K562 (cell line): ENCODE results near the gene FIBP. TPM values are rescaled to one million over a fixed set of nuclear protein-coding genes. Genes with fewer than 3 reads are reported as not detected.

ENCODE experiments used
- BRD4 ChIP-seq: fragments of 200-600 bp; sonication (generic); IDR thresholded peaks from 2 replicates; pipeline ENCODE4 v1.6.1; 2017; ENCODE audit warnings: inconsistent platforms
- ESRRB ChIP-seq: fragments of 250-450 bp; sonication (Bioruptor Pico); IDR thresholded peaks from 2 replicates; pipeline ENCODE4 v1.5.0; 2020; ENCODE audit warnings: mild to moderate bottlenecking, moderate library complexity, borderline replicate concordance
- EZH2 ChIP-seq: IDR thresholded peaks from 2 replicates; pipeline ENCODE4 v1.6.1; 2012; ENCODE audit warnings: low read depth, mild to moderate bottlenecking, inconsistent platforms, low read length, borderline replicate concordance
- FOS ChIP-seq: IDR thresholded peaks from 3 replicates; pipeline ENCODE4 v1.6.1; 2011; ENCODE audit not compliant: insufficient read length; ENCODE audit errors: extremely low read depth
- FOXA3 ChIP-seq, 2 experiments: fragments of 450-650 bp in 1 of 2; sonication (generic) in 1 of 2; formaldehyde crosslinking; IDR thresholded peaks in 1 of 2; conservative IDR thresholded peaks in 1 of 2; 2 replicates each; pipeline versions ENCODE4 v1.4.0 to v1.8.0; 2020 to 2022; ENCODE audit warnings: mild to moderate bottlenecking in 2 of 2, missing genetic modification reagents in 1 of 2
- HDAC1 ChIP-seq, 2 experiments: fragments of 450-650 bp; IDR thresholded peaks; 2 replicates each; pipeline ENCODE4 v1.6.1; 2016 to 2017; ENCODE audit warnings: inconsistent platforms in 1 of 2, mild to moderate bottlenecking in 1 of 2, moderate library complexity in 1 of 2
- HDAC8 ChIP-seq: fragments of 450-650 bp; IDR thresholded peaks from 2 replicates; pipeline ENCODE4 v1.6.1; 2016; ENCODE audit warnings: mild to moderate bottlenecking, missing genetic modification characterization, moderate library complexity, missing compliant biosample characterization
- HMGN3 ChIP-seq: IDR thresholded peaks from 2 replicates; pipeline ENCODE4 v1.6.1; 2011; ENCODE audit warnings: borderline replicate concordance, low read depth, mild to moderate bottlenecking, mixed read lengths, low read length; ENCODE audit not compliant: insufficient read length; ENCODE audit errors: extremely low read depth
- IFI16 ChIP-seq: fragments of 250-450 bp; sonication (Bioruptor Pico); IDR thresholded peaks from 2 replicates; pipeline ENCODE4 v2.1.2; 2022; ENCODE audit warnings: mild to moderate bottlenecking, inconsistent platforms
- ILF3 ChIP-seq: fragments of 450-650 bp; IDR thresholded peaks from 2 replicates; pipeline ENCODE4 v1.6.1; 2018; ENCODE audit warnings: antibody characterized with exemption, mild to moderate bottlenecking, moderate library complexity, borderline replicate concordance
- NKRF ChIP-seq: fragments of 450-650 bp; IDR thresholded peaks from 2 replicates; pipeline ENCODE4 v1.6.1; 2016; ENCODE audit warnings: borderline replicate concordance
- NONO ChIP-seq, 2 experiments: fragments of 200-400 bp in 1 of 2; fragments of 450-650 bp in 1 of 2; formaldehyde crosslinking in 1 of 2; IDR thresholded peaks; 2 replicates each; pipeline ENCODE4 v1.6.1; 2017; ENCODE audit warnings: low read depth in 2 of 2, mild to moderate bottlenecking in 2 of 2, moderate library complexity in 2 of 2, low read length in 1 of 2
- RBM39 ChIP-seq: fragments of 200-400 bp; formaldehyde crosslinking; optimal IDR thresholded peaks from 2 replicates; pipeline ENCODE3; 2018; ENCODE audit warnings: low read depth, low read length
- SIN3B ChIP-seq: fragments of 450-650 bp; IDR thresholded peaks from 2 replicates; pipeline ENCODE4 v1.6.1; 2017; ENCODE audit warnings: low read depth, mild to moderate bottlenecking, moderate library complexity
- SRSF7 ChIP-seq: fragments of 200-400 bp; formaldehyde crosslinking; optimal IDR thresholded peaks from 2 replicates; pipeline ENCODE3; 2017; ENCODE audit warnings: mild to moderate bottlenecking, low read depth, low read length
- THAP7 ChIP-seq: fragments of 250-450 bp; sonication (Bioruptor Pico); IDR thresholded peaks from 2 replicates; pipeline ENCODE4 v1.5.0; 2021
- ZBTB49 ChIP-seq: sonication (generic); formaldehyde crosslinking; IDR thresholded peaks from 2 replicates; pipeline ENCODE4 v1.8.0; 2022; ENCODE audit warnings: missing genetic modification reagents, mild to moderate bottlenecking, borderline replicate concordance
- ZNF23 ChIP-seq: fragments of 250-450 bp; sonication (Bioruptor Pico); IDR thresholded peaks from 2 replicates; pipeline ENCODE4 v1.4.0; 2020; ENCODE audit warnings: mild to moderate bottlenecking
- ZNF76 ChIP-seq: fragments of 250-450 bp; sonication (Bioruptor Pico); IDR thresholded peaks from 2 replicates; pipeline ENCODE4 v1.4.0; 2020; ENCODE audit warnings: mild to moderate bottlenecking, moderate library complexity, borderline replicate concordance
- polyA plus RNA-seq, 8 experiments: library from polyadenylated mRNA; depleted of rRNA in 4 of 8; stranded (reverse) in 5 of 8; unstranded in 3 of 8; fragments of >200 nt; fragmentation: Nextera tagmentation in 2 of 8; fragmentation: Illumina TruSeq in 1 of 8; extraction: Ambion mirVana in 2 of 8; extraction: Trizol in 1 of 8; gene quantifications; 2 replicates each; pipeline versions ENCODE4 v1.2.1 to v1.2.3, GENCODE V29; 2011 to 2014; ENCODE audit warnings: inconsistent platforms in 1 of 8, missing spikeins in 1 of 8
- total RNA-seq, 7 experiments: library from RNA; depleted of rRNA in 6 of 7; stranded (reverse); fragments of >200 nt in 6 of 7; fragmentation: Illumina TruSeq in 2 of 7; extraction: Trizol in 2 of 7; gene quantifications; 2 replicates each; pipeline versions ENCODE4 v1.2.1 to v1.2.3, GENCODE V29; 2011 to 2021; ENCODE audit warnings: low replicate concordance in 1 of 7

Gene FIBP
- total and polyA plus RNA-seq, 9 of the 15 experiments (the other 6 are each of a cell fraction or from before 2014, with no cell fraction given): 41.2 to 79.2 (median 48.6) TPM

GRCh38 chr11:65890324-65891218, 2.3 kb upstream of the FIBP start, which contains the start of gene CCDC85B (continued):
- TF ChIP-seq ZBTB49 (CRISPR knock-in tag): no peak
- no peak for TF ChIP-seq IFI16 (CRISPR knock-in tag)
- no peak for TF ChIP-seq RBM39
- no peak for TF ChIP-seq BRD4
- TF ChIP-seq SIN3B: peak; percentile 77
- no peak for TF ChIP-seq FOXA3 (CRISPR knock-in tag; conservative IDR thresholded peaks at IDR 0.05 in 1 of 2, IDR thresholded peaks at IDR 0.05 in 1 of 2)
- TF ChIP-seq ILF3: peak; percentile 83; the same call in 1 of the 2 replicates
- no peak for TF ChIP-seq FOS
- 0 out of 2 replicates have a peak, but pooled peaks have one; percentile 30 for TF ChIP-seq THAP7 (CRISPR knock-in tag)
- no peak for TF ChIP-seq EZH2
- peak; percentile 84; the same call in 1 of the 2 replicates for TF ChIP-seq ZNF76 (CRISPR knock-in tag)
- TF ChIP-seq NKRF: no peak
- 0 out of 2 replicates have a peak, but pooled peaks have one; percentile 43 for TF ChIP-seq HDAC8 (tag)
- TF ChIP-seq SRSF7: peak; percentile 22
- TF ChIP-seq ZNF23 (CRISPR knock-in tag): no peak
- no peak for TF ChIP-seq ESRRB (CRISPR knock-in tag)
- TF ChIP-seq HDAC1 (IDR thresholded peaks at IDR 0.05): peak in 1 of 2 experiments; percentile 38; a peak in 1 of 4 replicates
- peak; percentile 23 for TF ChIP-seq HMGN3
- TF ChIP-seq NONO (IDR thresholded peaks at IDR 0.05; ENCODE audit: low read depth in 2 of 2, low read length in 1 of 2): peak; percentile 92; a peak in 3 of 4 replicates
